ENCODE results near the gene RNF208. TPM values are rescaled to one million over a fixed set of nuclear protein-coding genes. Genes with fewer than 3 reads are reported as not detected.
A peak's percentile ranks its signal among the peaks of the same experiment; 100 is the strongest.
"Not testable (repeated sequence)": the region's sequence is repeated elsewhere in the genome, so short reads cannot be mapped to it uniquely, and the experiment has no call there.

RNF208 gene
- polyA plus RNA-seq, 5 donors: 3.2 to 10.8 (median 6.3) TPM

- peak; percentile 100 for DNase-seq
Measured at GRCh38 chr9:137240841-137241489, 18.9 kb upstream of the RNF208 start, which contains the start of gene TUBB4B. TSS of gene TUBB4B (plus strand) at chr9:137241287. CDS start at chr9:137241361, 74 bp downstream.

GRCh38 chr9:137240318-137240840 is 18.3 kb upstream of the RNF208 start:
- peak; percentile 88 to 92 for DNase-seq

- not testable (repeated sequence) for DNase-seq
Measured at GRCh38 chr9:137239541-137240200, 17.6 kb upstream of the RNF208 start.

- no peak for DNase-seq
Measured at GRCh38 chr9:137237759-137238726, 16.0 kb upstream of the RNF208 start.

- DNase-seq: no peak
Measured at GRCh38 chr9:137236936-137237421, 14.9 kb upstream of the RNF208 start.

- DNase-seq: peak; percentile 77 to 79
Measured at GRCh38 chr9:137236238-137236935, 14.3 kb upstream of the RNF208 start.

GRCh38 chr9:137235424-137236237 is 13.6 kb upstream of the RNF208 start:
- DNase-seq: no peak

GRCh38 chr9:137234758-137235423 is 12.9 kb upstream of the RNF208 start:
- DNase-seq: no peak

GRCh38 chr9:137234055-137234697 is 12.1 kb upstream of the RNF208 start:
- no peak for DNase-seq

GRCh38 chr9:137233143-137233980 is 11.3 kb upstream of the RNF208 start:
- DNase-seq: no peak

- DNase-seq: no peak
Measured at GRCh38 chr9:137232510-137232909, 10.5 kb upstream of the RNF208 start.

GRCh38 chr9:137232101-137232500 is 10.1 kb upstream of the RNF208 start:
- no peak for DNase-seq

- no peak for DNase-seq
Measured at GRCh38 chr9:137231372-137232039, 9.5 kb upstream of the RNF208 start.

- DNase-seq: no peak
Measured at GRCh38 chr9:137230705-137231371, 8.8 kb upstream of the RNF208 start, which contains the start of gene SLC34A3. TSS of gene SLC34A3 (plus strand) at chr9:137230901. CDS start at chr9:137231703, 802 bp downstream.

GRCh38 chr9:137229903-137230704 is 8.1 kb upstream of the RNF208 start:
- DNase-seq: no peak
